C4-2B (cell line): ENCODE results near the gene TSPAN11.

Experiments used
- CTCF ChIP-seq: fragments of 450-650 bp; conservative IDR thresholded peaks from 2 replicates; pipeline ENCODE4 v1.5.1; 2017; ENCODE audit warnings: mild to moderate bottlenecking
- ZFX ChIP-seq: fragments of 450-650 bp; IDR thresholded peaks from 2 replicates; pipeline ENCODE4 v1.6.1; 2017

GRCh38 chr12:31021181-31021580 is 94.6 kb downstream of the TSPAN11 start:
- TF ChIP-seq CTCF (no peak), ZFX (no peak)
